Vagina (tissue), 2 donors: ENCODE data around the gene ATF7IP2. TPM values are rescaled to one million over a fixed set of nuclear protein-coding genes. Genes with fewer than 3 reads are reported as not detected.

Experiments used
- DNase-seq, 2 donors: peaks; one replicate each; pipeline ENCODE4 v3.0.0-alpha.2; 2017; ENCODE audit errors: extremely low spot score in 2 of 2
- H3K27ac ChIP-seq: fragments of 200-600 bp; sonication (generic); one replicate; pipeline ENCODE4 v1.5.1; 2019
- H3K27me3 ChIP-seq: fragments of 200-600 bp; sonication (generic); one replicate; pipeline ENCODE4 v1.5.1; 2019
- H3K36me3 ChIP-seq, 2 donors: fragments of 200-600 bp; sonication (generic); one replicate each; pipeline ENCODE4 v1.5.1; 2017 to 2019
- H3K4me1 ChIP-seq: fragments of 200-600 bp; sonication (generic); one replicate; pipeline ENCODE4 v1.5.1; 2019
- H3K4me3 ChIP-seq, 2 donors: fragments of 200-600 bp; sonication (generic); 1 replicate in 1 of 2; 2 replicates in 1 of 2; pipeline ENCODE4 v1.5.1; 2016 to 2019
- H3K9me3 ChIP-seq: fragments of 200-600 bp; sonication (generic); one replicate; pipeline ENCODE4 v1.5.1; 2019
- POLR2A ChIP-seq, 2 donors: fragments of 450-650 bp; IDR thresholded peaks; one replicate each; pipeline ENCODE4 v1.6.1; 2017; ENCODE audit warnings: antibody characterized with exemption in 2 of 2, mild to moderate bottlenecking in 2 of 2, moderate library complexity in 2 of 2
- POLR2AphosphoS5 ChIP-seq, 2 donors: sonication (generic); formaldehyde crosslinking; IDR thresholded peaks; one replicate each; pipeline ENCODE4 v1.9.0; 2017; ENCODE audit warnings: antibody characterized with exemption in 2 of 2, mild to moderate bottlenecking in 2 of 2, low read depth in 1 of 2; ENCODE audit not compliant: insufficient read depth in 1 of 2
- intact Hi-C: fragments of 100-400 bp; cut with DNase I; formaldehyde crosslinking; loops from one replicate; pipeline ENCODE4 v1.15.1; 2023
- total RNA-seq: library from RNA; depleted of rRNA; stranded (reverse); fragments of >200 nt; gene quantifications from one replicate; pipeline ENCODE4 v1.2.3, GENCODE V29; 2016
- TF ChIP-seq, protein P1 (sequence below), 3 experiments: fragments of 450-650 bp in 2 of 3; fragments of 200-600 bp in 1 of 3; sonication (generic) in 1 of 3; IDR thresholded peaks; one replicate each; pipeline ENCODE4 v1.5.1; 2017 to 2019; ENCODE audit warnings: antibody characterized with exemption in 3 of 3, mild to moderate bottlenecking in 2 of 3, moderate library complexity in 2 of 3

Gene ATF7IP2
- total RNA-seq, 1 donor from 2014 or later, result 5.4 TPM

DNA sequence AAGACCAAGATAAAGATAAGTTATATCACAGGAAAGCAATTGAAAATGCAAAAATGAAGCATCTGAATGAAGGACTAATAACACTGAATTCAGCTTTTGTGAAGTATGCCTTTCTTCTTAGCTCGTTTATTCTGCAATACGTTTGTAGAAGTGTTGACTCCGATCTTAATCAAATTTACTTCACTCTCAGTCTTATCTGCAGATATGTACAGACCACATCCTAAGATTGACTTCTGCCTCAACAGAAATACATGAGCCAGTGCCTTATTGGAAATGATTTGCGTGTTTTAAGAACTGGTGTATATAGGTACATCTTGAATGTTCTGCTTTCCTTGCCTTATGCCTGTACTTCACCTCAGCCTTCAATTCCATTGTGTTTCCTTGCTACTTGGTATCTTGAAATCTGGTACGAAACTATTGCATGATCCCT lies 1.3 kb downstream of the ATF7IP2 start:
- intact Hi-C loops, result no loop called here
- Histone ChIP-seq H3K9me3 (no peaks in the 10 kb centered on the region), H3K4me3 (peak overlapping the region; percentile 58), H3K4me1 (peaks cover 5% of the 10 kb centered on the region), H3K27ac (no peak overlapping the region), H3K36me3 (no peaks in the 10 kb centered on the region), H3K27me3 (no peaks in the 10 kb centered on the region)
- TF ChIP-seq, protein P1, sequence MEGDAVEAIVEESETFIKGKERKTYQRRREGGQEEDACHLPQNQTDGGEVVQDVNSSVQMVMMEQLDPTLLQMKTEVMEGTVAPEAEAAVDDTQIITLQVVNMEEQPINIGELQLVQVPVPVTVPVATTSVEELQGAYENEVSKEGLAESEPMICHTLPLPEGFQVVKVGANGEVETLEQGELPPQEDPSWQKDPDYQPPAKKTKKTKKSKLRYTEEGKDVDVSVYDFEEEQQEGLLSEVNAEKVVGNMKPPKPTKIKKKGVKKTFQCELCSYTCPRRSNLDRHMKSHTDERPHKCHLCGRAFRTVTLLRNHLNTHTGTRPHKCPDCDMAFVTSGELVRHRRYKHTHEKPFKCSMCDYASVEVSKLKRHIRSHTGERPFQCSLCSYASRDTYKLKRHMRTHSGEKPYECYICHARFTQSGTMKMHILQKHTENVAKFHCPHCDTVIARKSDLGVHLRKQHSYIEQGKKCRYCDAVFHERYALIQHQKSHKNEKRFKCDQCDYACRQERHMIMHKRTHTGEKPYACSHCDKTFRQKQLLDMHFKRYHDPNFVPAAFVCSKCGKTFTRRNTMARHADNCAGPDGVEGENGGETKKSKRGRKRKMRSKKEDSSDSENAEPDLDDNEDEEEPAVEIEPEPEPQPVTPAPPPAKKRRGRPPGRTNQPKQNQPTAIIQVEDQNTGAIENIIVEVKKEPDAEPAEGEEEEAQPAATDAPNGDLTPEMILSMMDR (IDR thresholded peaks at IDR 0.05), result no peak
- TF ChIP-seq POLR2A (IDR thresholded peaks at IDR 0.05), result no peak
- no peak for TF ChIP-seq POLR2AphosphoS5 (IDR thresholded peaks at IDR 0.05; ENCODE audit: insufficient read depth in 1 of 2, low read depth in 1 of 2)
- DNase-seq, result no peak

DNA sequence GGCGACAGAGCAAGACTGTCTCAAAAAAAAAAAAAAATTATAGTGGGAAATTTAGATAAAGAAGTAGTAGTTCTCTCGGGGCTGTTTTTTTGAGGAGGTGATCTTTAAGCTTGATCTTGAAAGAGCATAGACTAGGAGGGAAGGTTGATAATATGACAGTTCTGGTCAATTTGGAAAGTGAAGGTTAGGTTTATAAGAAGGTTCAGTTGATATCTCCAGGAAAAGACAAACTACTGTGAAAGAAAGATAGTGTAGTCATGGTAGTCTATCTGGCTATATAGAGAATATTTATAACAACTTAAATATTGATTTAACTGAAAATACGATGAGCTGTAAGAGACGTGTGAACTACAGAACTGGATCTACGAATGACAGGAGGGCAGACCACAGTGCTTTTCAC lies 3.1 kb downstream of the ATF7IP2 start:
- Histone ChIP-seq H3K4me1 (peaks cover 5% of the 10 kb centered on the region), H3K27ac (no peak overlapping the region), H3K4me3 (no peak overlapping the region), H3K9me3 (no peaks in the 10 kb centered on the region), H3K27me3 (no peaks in the 10 kb centered on the region), H3K36me3 (no peaks in the 10 kb centered on the region)
- TF ChIP-seq POLR2AphosphoS5 (IDR thresholded peaks at IDR 0.05; ENCODE audit: insufficient read depth in 1 of 2, low read depth in 1 of 2) (no peak), POLR2A (IDR thresholded peaks at IDR 0.05) (no peak)
- TF ChIP-seq, protein P1 (IDR thresholded peaks at IDR 0.05), result no peak
- intact Hi-C loops, result no loop called here
- no peak for DNase-seq

GRCh38 chr16:10390330-10390729 lies 4.5 kb downstream of the ATF7IP2 start:
- Histone ChIP-seq H3K36me3 (no peaks in the 10 kb centered on the region), H3K9me3 (no peaks in the 10 kb centered on the region), H3K4me3 (no peak overlapping the region), H3K27me3 (no peaks in the 10 kb centered on the region), H3K4me1 (peaks cover 5% of the 10 kb centered on the region), H3K27ac (no peak overlapping the region)
- DNase-seq, result no peak
- intact Hi-C loops, result no loop called here
- TF ChIP-seq, protein P1 (IDR thresholded peaks at IDR 0.05), result no peak
- TF ChIP-seq POLR2AphosphoS5 (IDR thresholded peaks at IDR 0.05; ENCODE audit: insufficient read depth in 1 of 2, low read depth in 1 of 2) (no peak), POLR2A (IDR thresholded peaks at IDR 0.05) (no peak)

- Histone ChIP-seq H3K27me3 (no peaks in the 10 kb centered on the region), H3K36me3 (no peaks in the 10 kb centered on the region), H3K4me1 (peaks cover 5% of the 10 kb centered on the region), H3K9me3 (no peaks in the 10 kb centered on the region), H3K4me3 (no peak overlapping the region), H3K27ac (no peak overlapping the region)
- intact Hi-C loops, result no loop called here
- TF ChIP-seq POLR2AphosphoS5 (IDR thresholded peaks at IDR 0.05; ENCODE audit: insufficient read depth in 1 of 2, low read depth in 1 of 2) (no peak), POLR2A (IDR thresholded peaks at IDR 0.05) (no peak)
- TF ChIP-seq, protein P1 (IDR thresholded peaks at IDR 0.05), result no peak
- DNase-seq, result no peak
Observed at GRCh38 chr16:10390867-10391266, 5.0 kb downstream of the ATF7IP2 start.

DNA sequence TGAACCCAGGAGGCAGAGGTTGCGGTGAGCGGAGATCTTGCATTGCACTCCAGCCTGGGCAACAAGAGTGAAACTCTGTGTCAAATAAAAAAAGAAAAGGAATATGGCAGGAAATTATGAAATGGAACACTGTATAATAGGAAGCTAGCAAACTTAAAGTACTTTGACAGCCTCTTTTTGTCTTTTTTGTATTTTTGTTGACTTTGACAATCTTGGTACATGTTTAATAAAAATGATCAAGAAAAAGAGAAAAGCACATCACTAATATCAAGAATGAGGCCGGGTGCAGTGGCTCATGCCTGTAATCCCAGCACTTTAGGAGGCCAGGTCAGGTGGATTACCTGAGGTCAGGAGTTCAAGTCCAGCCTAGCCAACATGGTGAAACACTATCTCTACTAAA lies 5.5 kb downstream of the ATF7IP2 start:
- Histone ChIP-seq H3K27ac (no peak overlapping the region), H3K27me3 (no peaks in the 10 kb centered on the region), H3K4me1 (peaks cover 3% of the 10 kb centered on the region), H3K4me3 (no peak overlapping the region), H3K36me3 (no peaks in the 10 kb centered on the region), H3K9me3 (no peaks in the 10 kb centered on the region)
- no peak for TF ChIP-seq POLR2A (IDR thresholded peaks at IDR 0.05)
- intact Hi-C loops, result no loop called here
- DNase-seq, result no peak
